ENCODE measurements around the gene PRKN.

Gene PRKN

GRCh38 chr6:162546905-162547304, 180.7 kb downstream of the PRKN start:
- H3K36me3 ChIP-seq (ENCODE audit: control insufficient read depth in 1 of 2, insufficient read depth in 2 of 2, low read depth in 1 of 2, low read length in 2 of 2): no peaks in the 10 kb centered on the region
- no peaks in the 10 kb centered on the region for H3K27me3 ChIP-seq (ENCODE audit: control insufficient read depth in 1 of 2, insufficient read depth in 1 of 2, low read length in 2 of 2)
- H3K4me2 ChIP-seq (ENCODE audit: low read length, poor library complexity, severe bottlenecking): no peak overlapping the region
- H4K8ac ChIP-seq (ENCODE audit: low read length): no peak overlapping the region
- no peak overlapping the region for H2BK12ac ChIP-seq (ENCODE audit: low read length in 2 of 2)
- H3K14ac ChIP-seq (ENCODE audit: low read length in 2 of 2): no peak overlapping the region
- H4K91ac ChIP-seq (ENCODE audit: low read length): no peak overlapping the region
- no peak overlapping the region for H3K9ac ChIP-seq (ENCODE audit: low read length)
- no peak overlapping the region for H3K4ac ChIP-seq (ENCODE audit: low read depth in 1 of 2, low read length in 2 of 2)
- H3K18ac ChIP-seq (ENCODE audit: low read depth in 1 of 2, low read length in 2 of 2): no peak overlapping the region
- H2AK5ac ChIP-seq (ENCODE audit: low read length, severe bottlenecking): no peak overlapping the region
- H2AFZ ChIP-seq (ENCODE audit: low read depth, low read length): no peak overlapping the region
- H3K79me1 ChIP-seq (replicated peaks; ENCODE audit: low read length, poor library complexity, severe bottlenecking): no peaks in the 10 kb centered on the region
- no peak overlapping the region for H3K4me3 ChIP-seq (ENCODE audit: insufficient read depth in 1 of 2, low read depth in 1 of 2, low read length in 2 of 2)
- 82% methylated on average over 3 of the region's 4 CpGs for WGBS
- no peak for DNase-seq
- no peak overlapping the region for H2BK15ac ChIP-seq (ENCODE audit: low read depth, poor library complexity, severe bottlenecking)
- H3K27ac ChIP-seq (ENCODE audit: low read length, poor library complexity, severe bottlenecking): no peak overlapping the region
- no peaks in the 10 kb centered on the region for H3K4me1 ChIP-seq (ENCODE audit: control insufficient read depth, insufficient read depth, low read depth, low read length)
- H3K9me3 ChIP-seq (ENCODE audit: control insufficient read depth, low read length): peaks cover 3% of the 10 kb centered on the region
- no peak overlapping the region for H2BK5ac ChIP-seq (ENCODE audit: low read depth, low read length, poor library complexity, severe bottlenecking)
- no peak overlapping the region for H2BK120ac ChIP-seq (ENCODE audit: low read depth, low read length)
- no peak overlapping the region for H3K23ac ChIP-seq (ENCODE audit: low read length in 2 of 2)

- no peak overlapping the region for H2BK15ac ChIP-seq (ENCODE audit: low read depth, poor library complexity, severe bottlenecking)
- H2AFZ ChIP-seq (ENCODE audit: low read depth, low read length): no peak overlapping the region
- H3K18ac ChIP-seq (ENCODE audit: low read depth in 1 of 2, low read length in 2 of 2): no peak overlapping the region
- H3K9ac ChIP-seq (ENCODE audit: low read length): no peak overlapping the region
- no peak for DNase-seq
- no peak overlapping the region for H3K4me2 ChIP-seq (ENCODE audit: low read length, poor library complexity, severe bottlenecking)
- H3K4me3 ChIP-seq (ENCODE audit: insufficient read depth in 1 of 2, low read depth in 1 of 2, low read length in 2 of 2): no peak overlapping the region
- no peaks in the 10 kb centered on the region for H3K79me1 ChIP-seq (replicated peaks; ENCODE audit: low read length, poor library complexity, severe bottlenecking)
- no peaks in the 10 kb centered on the region for H3K4me1 ChIP-seq (ENCODE audit: control insufficient read depth, insufficient read depth, low read depth, low read length)
- no peak overlapping the region for H2BK12ac ChIP-seq (ENCODE audit: low read length in 2 of 2)
- no peaks in the 10 kb centered on the region for H3K9me3 ChIP-seq (ENCODE audit: control insufficient read depth, low read length)
- H3K4ac ChIP-seq (ENCODE audit: low read depth in 1 of 2, low read length in 2 of 2): no peak overlapping the region
- 55% methylated on average over 3 of the region's 6 CpGs for WGBS
- H3K23ac ChIP-seq (ENCODE audit: low read length in 2 of 2): no peak overlapping the region
- H4K8ac ChIP-seq (ENCODE audit: low read length): no peak overlapping the region
- no peak overlapping the region for H4K91ac ChIP-seq (ENCODE audit: low read length)
- no peaks in the 10 kb centered on the region for H3K27me3 ChIP-seq (ENCODE audit: control insufficient read depth in 1 of 2, insufficient read depth in 1 of 2, low read length in 2 of 2)
- no peak overlapping the region for H3K14ac ChIP-seq (ENCODE audit: low read length in 2 of 2)
- no peak overlapping the region for H2BK120ac ChIP-seq (ENCODE audit: low read depth, low read length)
- H3K36me3 ChIP-seq (ENCODE audit: control insufficient read depth in 1 of 2, insufficient read depth in 2 of 2, low read depth in 1 of 2, low read length in 2 of 2): no peaks in the 10 kb centered on the region
- no peak overlapping the region for H2AK5ac ChIP-seq (ENCODE audit: low read length, severe bottlenecking)
- H2BK5ac ChIP-seq (ENCODE audit: low read depth, low read length, poor library complexity, severe bottlenecking): no peak overlapping the region
- H3K27ac ChIP-seq (ENCODE audit: low read length, poor library complexity, severe bottlenecking): no peak overlapping the region
Observed at GRCh38 chr6:162543221-162543620, 184.3 kb downstream of the PRKN start.

GRCh38 chr6:162541019-162541601, 186.5 kb downstream of the PRKN start:
- no peak overlapping the region for H2AK5ac ChIP-seq (ENCODE audit: low read length, severe bottlenecking)
- no peak overlapping the region for H3K4me2 ChIP-seq (ENCODE audit: low read length, poor library complexity, severe bottlenecking)
- H3K27me3 ChIP-seq (ENCODE audit: control insufficient read depth in 1 of 2, insufficient read depth in 1 of 2, low read length in 2 of 2): no peaks in the 10 kb centered on the region
- no peak overlapping the region for H3K27ac ChIP-seq (ENCODE audit: low read length, poor library complexity, severe bottlenecking)
- no peak overlapping the region for H3K23ac ChIP-seq (ENCODE audit: low read length in 2 of 2)
- no peak overlapping the region for H3K4me3 ChIP-seq (ENCODE audit: insufficient read depth in 1 of 2, low read depth in 1 of 2, low read length in 2 of 2)
- no peak overlapping the region for H3K9ac ChIP-seq (ENCODE audit: low read length)
- H3K4me1 ChIP-seq (ENCODE audit: control insufficient read depth, insufficient read depth, low read depth, low read length): no peaks in the 10 kb centered on the region
- H3K4ac ChIP-seq (ENCODE audit: low read depth in 1 of 2, low read length in 2 of 2): no peak overlapping the region
- H2BK15ac ChIP-seq (ENCODE audit: low read depth, poor library complexity, severe bottlenecking): no peak overlapping the region
- no peaks in the 10 kb centered on the region for H3K36me3 ChIP-seq (ENCODE audit: control insufficient read depth in 1 of 2, insufficient read depth in 2 of 2, low read depth in 1 of 2, low read length in 2 of 2)
- H2BK120ac ChIP-seq (ENCODE audit: low read depth, low read length): no peak overlapping the region
- H3K9me3 ChIP-seq (ENCODE audit: control insufficient read depth, low read length): no peaks in the 10 kb centered on the region
- H3K79me1 ChIP-seq (replicated peaks; ENCODE audit: low read length, poor library complexity, severe bottlenecking): no peaks in the 10 kb centered on the region
- H2BK12ac ChIP-seq (ENCODE audit: low read length in 2 of 2): no peak overlapping the region
- H4K8ac ChIP-seq (ENCODE audit: low read length): no peak overlapping the region
- no peak for DNase-seq
- no peak overlapping the region for H2AFZ ChIP-seq (ENCODE audit: low read depth, low read length)
- no peak overlapping the region for H2BK5ac ChIP-seq (ENCODE audit: low read depth, low read length, poor library complexity, severe bottlenecking)
- no peak overlapping the region for H3K18ac ChIP-seq (ENCODE audit: low read depth in 1 of 2, low read length in 2 of 2)
- no peak overlapping the region for H4K91ac ChIP-seq (ENCODE audit: low read length)
- no peak overlapping the region for H3K14ac ChIP-seq (ENCODE audit: low read length in 2 of 2)
- WGBS: 85% methylated on average over 4 of the region's 4 CpGs

- H2BK120ac ChIP-seq (ENCODE audit: low read depth, low read length): no peak overlapping the region
- H3K27ac ChIP-seq (ENCODE audit: low read length, poor library complexity, severe bottlenecking): no peak overlapping the region
- no peak overlapping the region for H3K4me2 ChIP-seq (ENCODE audit: low read length, poor library complexity, severe bottlenecking)
- H2AK5ac ChIP-seq (ENCODE audit: low read length, severe bottlenecking): no peak overlapping the region
- H4K8ac ChIP-seq (ENCODE audit: low read length): no peak overlapping the region
- H3K18ac ChIP-seq (ENCODE audit: low read depth in 1 of 2, low read length in 2 of 2): no peak overlapping the region
- H3K23ac ChIP-seq (ENCODE audit: low read length in 2 of 2): no peak overlapping the region
- DNase-seq: no peak
- H3K27me3 ChIP-seq (ENCODE audit: control insufficient read depth in 1 of 2, insufficient read depth in 1 of 2, low read length in 2 of 2): no peaks in the 10 kb centered on the region
- no peak overlapping the region for H3K14ac ChIP-seq (ENCODE audit: low read length in 2 of 2)
- no peak overlapping the region for H3K4me3 ChIP-seq (ENCODE audit: insufficient read depth in 1 of 2, low read depth in 1 of 2, low read length in 2 of 2)
- H3K36me3 ChIP-seq (ENCODE audit: control insufficient read depth in 1 of 2, insufficient read depth in 2 of 2, low read depth in 1 of 2, low read length in 2 of 2): no peaks in the 10 kb centered on the region
- no peaks in the 10 kb centered on the region for H3K4me1 ChIP-seq (ENCODE audit: control insufficient read depth, insufficient read depth, low read depth, low read length)
- no peaks in the 10 kb centered on the region for H3K79me1 ChIP-seq (replicated peaks; ENCODE audit: low read length, poor library complexity, severe bottlenecking)
- no peaks in the 10 kb centered on the region for H3K9me3 ChIP-seq (ENCODE audit: control insufficient read depth, low read length)
- H2BK12ac ChIP-seq (ENCODE audit: low read length in 2 of 2): no peak overlapping the region
- 94% methylated on average over 2 of the region's 3 CpGs for WGBS
- H4K91ac ChIP-seq (ENCODE audit: low read length): no peak overlapping the region
- H2BK15ac ChIP-seq (ENCODE audit: low read depth, poor library complexity, severe bottlenecking): no peak overlapping the region
- no peak overlapping the region for H2BK5ac ChIP-seq (ENCODE audit: low read depth, low read length, poor library complexity, severe bottlenecking)
- no peak overlapping the region for H3K4ac ChIP-seq (ENCODE audit: low read depth in 1 of 2, low read length in 2 of 2)
- H3K9ac ChIP-seq (ENCODE audit: low read length): no peak overlapping the region
- H2AFZ ChIP-seq (ENCODE audit: low read depth, low read length): no peak overlapping the region
Observed at GRCh38 chr6:162539321-162539720, 188.2 kb downstream of the PRKN start.
